Keratinocyte (primary cell): ENCODE data around the gene SRP54. TPM values are rescaled to one million over a fixed set of nuclear protein-coding genes. Genes with fewer than 3 reads are reported as not detected.

ENCODE experiments used
- DNase-seq: peaks from one replicate; pipeline ENCODE4 v3.0.0-alpha.2; 2011; ENCODE audit warnings: low read depth, missing footprints, low spot score
- FAIRE-seq: peaks from 2 replicates; lab custom pipeline; 2011; peaks lifted over from hg19 to GRCh38; lab: Jason Lieb, UNC
- H2AFZ ChIP-seq: 2 replicates; pipeline ENCODE4 v1.6.0; 2012; ENCODE audit warnings: low read length, control low read depth, inconsistent platforms; ENCODE audit not compliant: control insufficient read depth
- H3K27ac ChIP-seq: 2 replicates; pipeline ENCODE4 v1.5.1; 2011; ENCODE audit warnings: low read length; ENCODE audit not compliant: control insufficient read depth, insufficient read depth
- H3K27me3 ChIP-seq: 3 replicates; pipeline ENCODE4 v1.6.0; 2011; ENCODE audit warnings: low read length; ENCODE audit not compliant: control insufficient read depth, insufficient read depth; ENCODE audit errors: extremely low read depth
- H3K36me3 ChIP-seq, 2 experiments: 2 replicates in 1 of 2; 3 replicates in 1 of 2; pipeline ENCODE4 v1.5.1; 2011; ENCODE audit warnings: low read length in 2 of 2, mild to moderate bottlenecking in 1 of 2; ENCODE audit not compliant: control insufficient read depth in 2 of 2, insufficient read depth in 2 of 2; ENCODE audit errors: extremely low read depth in 1 of 2
- H3K4me1 ChIP-seq: 3 replicates; pipeline ENCODE4 v1.5.1; 2011; ENCODE audit warnings: low read length; ENCODE audit not compliant: control insufficient read depth, insufficient read depth; ENCODE audit errors: extremely low read depth
- H3K4me2 ChIP-seq: 3 replicates; pipeline ENCODE4 v1.6.0; 2011; ENCODE audit warnings: low read depth, low read length; ENCODE audit not compliant: control insufficient read depth, insufficient read depth; ENCODE audit errors: extremely low read depth
- H3K4me3 ChIP-seq, 3 experiments: fragments of 200-600 bp in 1 of 3; sonication (generic) in 1 of 3; 2 replicates in 2 of 3; 3 replicates in 1 of 3; pipeline ENCODE4 v1.5.1; 2011 to 2016; ENCODE audit warnings: low read length in 3 of 3, mild to moderate bottlenecking in 3 of 3, control low read depth in 2 of 3, inconsistent platforms in 1 of 3, low read depth in 1 of 3, mixed read lengths in 1 of 3, mixed run types in 1 of 3, moderate library complexity in 1 of 3; ENCODE audit not compliant: control insufficient read depth in 2 of 3, insufficient read depth in 2 of 3; ENCODE audit errors: extremely low read depth in 1 of 3
- H3K79me2 ChIP-seq: 2 replicates; pipeline ENCODE4 v1.6.0; 2012; ENCODE audit warnings: low read length; ENCODE audit not compliant: control insufficient read depth, insufficient read depth
- H3K9ac ChIP-seq: 3 replicates; pipeline ENCODE4 v1.6.0; 2011; ENCODE audit warnings: low read length; ENCODE audit not compliant: control insufficient read depth, insufficient read depth; ENCODE audit errors: extremely low read depth
- H3K9me1 ChIP-seq: 3 replicates; pipeline ENCODE4 v1.6.0; 2011; ENCODE audit warnings: low read length; ENCODE audit not compliant: control insufficient read depth, insufficient read depth; ENCODE audit errors: extremely low read depth
- H3K9me3 ChIP-seq: 2 replicates; pipeline ENCODE4 v1.5.1; 2012; ENCODE audit warnings: low read depth, low read length; ENCODE audit not compliant: control insufficient read depth
- H4K20me1 ChIP-seq: 3 replicates; pipeline ENCODE4 v1.6.0; 2011; ENCODE audit warnings: low read length; ENCODE audit not compliant: control insufficient read depth, insufficient read depth; ENCODE audit errors: extremely low read depth
- CTCF ChIP-seq, 3 experiments: IDR thresholded peaks in 1 of 3; conservative IDR thresholded peaks in 1 of 3; optimal IDR thresholded peaks in 1 of 3; 2 replicates in 2 of 3; 3 replicates in 1 of 3; pipeline versions ENCODE3 to v1.5.1; 2011; ENCODE audit warnings: low read length in 3 of 3, mild to moderate bottlenecking in 3 of 3, moderate library complexity in 2 of 3, control low read depth in 1 of 3, inconsistent platforms in 1 of 3; ENCODE audit not compliant: insufficient read depth in 2 of 3; ENCODE audit errors: extremely low read depth in 1 of 3
- EZH2 ChIP-seq: IDR thresholded peaks from one replicate; pipeline ENCODE4 v1.6.1; 2012; ENCODE audit warnings: inconsistent platforms, mild to moderate bottlenecking, low read length, moderate library complexity
- dilution Hi-C: fragments of 300-500 bp; cut with MboI; formaldehyde crosslinking; loops from one replicate; pipeline ENCODE4 v1.7.0; 2020; ENCODE audit warnings: low sequenced_read_pairs; ENCODE audit not compliant: extremely low pct_ligation_motif_present
- polyA plus RNA-seq, 5 experiments: library from polyadenylated mRNA; depleted of rRNA in 3 of 5; stranded (reverse) in 3 of 5; stranded (forward) in 1 of 5; unstranded in 1 of 5; fragments of >200 nt; gene quantifications; 1 replicate in 1 of 5; 2 replicates in 3 of 5; 3 replicates in 1 of 5; pipeline versions ENCODE4 v1.2.1 to v1.2.3, GENCODE V29; 2011 to 2012; ENCODE audit warnings: missing spikeins in 2 of 5, low read depth in 1 of 5, low replicate concordance in 1 of 5

SRP54 gene
- polyA plus RNA-seq, 1 donor (not counting 4 experiments of a cell fraction or from before 2014, with no cell fraction given) = 41.6 TPM

GRCh38 chr14:34971381-34971780, 11.4 kb upstream of the SRP54 start:
- Histone ChIP-seq H3K79me2 (peaks cover 3% of the 10 kb centered on the region), H3K4me1 (peaks cover 6% of the 10 kb centered on the region), H3K9me1 (no peaks in the 10 kb centered on the region), H3K36me3 (no peaks in the 10 kb centered on the region), H3K4me3 (no peak overlapping the region), H3K4me2 (no peak overlapping the region), H3K27me3 (no peaks in the 10 kb centered on the region), H3K9ac (no peak overlapping the region), H3K9me3 (no peaks in the 10 kb centered on the region), H4K20me1 (no peaks in the 10 kb centered on the region), H3K27ac (no peak overlapping the region), H2AFZ (no peak overlapping the region)
- FAIRE-seq = no peak
- no peak for DNase-seq
- dilution Hi-C loops = no loop called here
- TF ChIP-seq EZH2 (no peak), CTCF (optimal IDR thresholded peaks at IDR 0.05 in 1 of 3, IDR thresholded peaks at IDR 0.05 in 1 of 3, conservative IDR thresholded peaks at IDR 0.05 in 1 of 3; ENCODE audit: extremely low read depth in 1 of 3, insufficient read depth in 2 of 3, low read length in 3 of 3) (no peak)

- DNase-seq (no peak), FAIRE-seq (no peak)
- Histone ChIP-seq H4K20me1 (no peaks in the 10 kb centered on the region), H3K79me2 (peaks cover 3% of the 10 kb centered on the region), H3K4me2 (no peak overlapping the region), H3K9ac (no peak overlapping the region), H3K9me1 (no peaks in the 10 kb centered on the region), H3K27ac (no peak overlapping the region), H3K27me3 (no peaks in the 10 kb centered on the region), H3K4me3 (no peak overlapping the region), H3K4me1 (peaks cover 6% of the 10 kb centered on the region), H2AFZ (no peak overlapping the region), H3K36me3 (no peaks in the 10 kb centered on the region), H3K9me3 (no peaks in the 10 kb centered on the region)
- TF ChIP-seq CTCF (optimal IDR thresholded peaks at IDR 0.05 in 1 of 3, IDR thresholded peaks at IDR 0.05 in 1 of 3, conservative IDR thresholded peaks at IDR 0.05 in 1 of 3; ENCODE audit: extremely low read depth in 1 of 3, insufficient read depth in 2 of 3, low read length in 3 of 3) (no peak), EZH2 (no peak)
- dilution Hi-C loops = no loop called here
Measured at GRCh38 chr14:34971801-34972200, 11.0 kb upstream of the SRP54 start.
